GM19397 (cell line): ENCODE data around the gene LNP1.
"Not testable (repeated sequence)": the region's sequence is repeated elsewhere in the genome, so short reads cannot be mapped to it uniquely, and the experiment has no call there.

ENCODE experiments used
- ATAC-seq: cut with Tn5 transposase; IDR thresholded peaks from one replicate; pipeline ENCODE4 v1.9.1; 2021; ENCODE audit warnings: mild to moderate bottlenecking, moderate library complexity; ENCODE audit not compliant: unreplicated experiment

The LNP1 gene

DNA sequence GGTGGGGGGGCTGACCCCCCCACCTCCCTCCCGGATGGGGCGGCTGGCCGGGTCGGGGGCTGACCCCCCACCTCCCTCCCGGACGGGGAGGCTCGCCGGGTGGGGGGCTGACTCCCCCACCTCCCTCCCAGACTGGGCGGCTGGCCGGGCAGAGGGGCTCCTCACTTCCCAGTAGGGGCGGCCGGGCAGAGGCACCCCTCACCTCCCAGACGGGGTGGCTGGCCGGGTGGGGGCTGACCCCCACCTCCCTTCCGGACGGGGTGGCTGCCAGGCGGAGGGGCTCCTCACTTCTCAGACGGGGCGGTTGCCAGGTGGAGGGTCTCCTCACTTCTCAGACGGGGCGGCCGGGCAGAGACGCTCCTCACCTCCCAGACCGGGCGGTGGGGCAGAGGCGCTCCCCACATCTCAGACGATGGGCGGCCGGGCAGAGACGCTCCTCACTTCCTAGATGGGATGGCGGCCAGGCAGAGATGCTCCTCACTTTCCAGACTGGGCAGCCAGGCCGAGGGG, 76.6 kb downstream of the LNP1 start:
- not testable (repeated sequence) for ATAC-seq

DNA sequence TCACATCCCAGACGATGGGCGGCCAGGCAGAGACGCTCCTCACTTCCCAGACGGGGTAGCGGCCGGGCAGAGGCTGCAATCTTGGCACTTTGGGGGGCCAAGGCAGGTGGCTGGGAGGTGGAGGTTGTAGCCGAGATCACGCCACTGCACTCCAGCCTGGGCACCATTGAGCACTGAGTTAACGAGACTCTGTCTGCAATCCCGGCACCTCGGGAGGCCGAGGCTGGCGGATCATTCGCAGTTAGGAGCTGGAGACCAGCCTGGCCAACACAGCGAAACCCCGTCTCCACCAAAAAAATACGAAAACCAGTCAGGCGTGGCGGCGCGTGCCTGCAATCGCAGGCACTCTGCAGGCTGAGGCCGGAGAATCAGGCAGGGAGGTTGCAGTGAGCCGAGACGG, 77.2 kb downstream of the LNP1 start:
- not testable (repeated sequence) for ATAC-seq

GRCh38 chr3:100480081-100480480, 78.7 kb downstream of the LNP1 start:
- ATAC-seq: no peak

- ATAC-seq: no peak
These were observed 80.8 kb downstream of the LNP1 start for GRCh38 chr3:100482176-100482575.

- ATAC-seq: no peak
These were observed 82.2 kb downstream of the LNP1 start for GRCh38 chr3:100483529-100483928.

DNA sequence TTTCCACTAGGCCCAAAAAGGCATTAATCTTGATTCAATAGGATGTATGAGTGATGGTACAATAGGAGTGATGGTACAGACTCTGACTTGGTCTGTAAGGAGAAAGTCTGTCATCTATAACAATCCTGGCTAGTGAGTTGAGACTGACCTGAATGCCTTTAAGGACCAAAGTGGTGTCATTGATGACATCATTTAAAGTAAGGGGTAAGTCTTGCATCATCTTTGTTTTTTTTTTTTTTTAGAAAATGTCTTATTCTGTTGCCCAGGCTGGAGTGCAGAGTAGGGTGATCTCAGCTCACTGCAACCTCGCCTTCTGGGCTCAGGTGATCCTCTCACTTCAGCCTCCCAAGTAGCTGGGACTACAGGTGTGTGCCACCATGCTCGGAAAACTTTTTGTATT, 85.5 kb downstream of the LNP1 start:
- ATAC-seq: no peak

- no peak for ATAC-seq
These were observed 87.8 kb downstream of the LNP1 start for GRCh38 chr3:100489118-100489517.

DNA sequence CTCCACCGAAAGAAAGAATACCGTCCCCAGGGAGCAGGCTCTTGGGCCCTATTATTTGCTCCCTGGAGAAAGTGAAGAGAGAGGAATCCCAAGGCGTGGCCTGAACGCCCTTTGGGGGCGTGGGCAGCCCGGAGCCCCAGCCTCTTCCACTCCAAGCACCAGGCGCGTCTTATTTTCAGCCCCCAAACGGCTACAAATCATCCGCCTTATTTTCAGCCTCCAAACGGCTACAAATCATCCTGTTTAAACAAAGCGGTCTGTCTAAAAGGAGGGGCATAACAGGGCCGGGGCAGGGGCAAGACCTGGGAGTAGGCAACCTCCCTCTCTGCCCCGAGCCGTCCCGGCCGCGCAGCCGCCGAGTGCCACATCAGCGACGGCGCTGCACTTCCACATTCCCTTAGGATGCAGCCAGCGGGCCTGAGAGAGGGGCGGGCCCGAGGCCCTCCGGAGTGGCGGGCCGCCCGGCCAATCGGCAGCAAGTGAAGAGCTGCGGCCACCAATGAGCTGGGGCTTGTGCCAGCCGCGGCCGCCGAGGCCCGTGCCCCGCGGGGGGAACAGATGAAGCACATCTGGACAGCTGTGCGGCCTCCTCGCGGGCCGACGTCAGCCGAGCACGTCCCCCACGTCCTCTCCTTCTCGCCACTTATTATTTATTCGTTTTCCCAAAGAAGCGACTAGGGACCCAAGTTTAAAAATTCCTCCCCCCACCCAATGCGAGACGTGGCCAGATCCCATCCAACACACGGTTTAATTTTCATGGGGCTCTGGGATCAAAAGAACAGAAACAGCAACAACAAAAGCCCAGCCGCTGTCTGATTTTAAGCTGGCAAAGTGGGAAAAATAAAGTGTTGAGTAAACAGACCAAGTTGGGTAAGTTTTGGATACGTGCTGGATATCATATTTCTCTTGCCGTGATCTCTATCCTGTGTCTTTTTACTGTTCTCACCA, 91.0 kb downstream of the LNP1 start, which contains the start of gene TMEM45A:
Gene TMEM45A, plus strand, starts transcription at position 561 of the 948 bp plus-strand sequence. CDS start 62,593 bp downstream, outside the sequence.
- peak; percentile 100 for ATAC-seq

- ATAC-seq: no peak
These were observed 95.4 kb downstream of the LNP1 start for GRCh38 chr3:100496711-100497261.

- ATAC-seq: no peak
These were observed 98.3 kb downstream of the LNP1 start for GRCh38 chr3:100499651-100500050.

GRCh38 chr3:100500320-100500880, 99.1 kb downstream of the LNP1 start:
- ATAC-seq: no peak

DNA sequence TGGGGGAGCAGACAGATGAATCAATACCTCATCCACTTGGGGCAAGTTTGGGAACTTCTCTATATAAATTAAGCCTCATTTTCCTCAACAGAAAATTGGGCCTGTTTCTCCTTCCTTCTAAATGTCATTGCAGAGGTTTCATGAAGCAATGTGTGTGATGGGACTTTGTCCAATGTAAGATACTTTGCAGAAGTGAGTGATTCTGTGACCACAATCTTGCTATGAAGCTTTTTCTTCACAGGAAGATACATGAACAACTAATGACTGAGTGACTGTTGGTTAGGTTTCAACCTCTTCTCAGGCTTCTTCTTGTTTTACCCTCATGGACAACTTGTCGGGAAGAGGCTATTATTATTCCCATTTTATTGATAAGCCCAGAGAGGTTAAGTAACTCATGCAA, 102.1 kb downstream of the LNP1 start:
- no peak for ATAC-seq
